Esophagus muscularis mucosa (tissue), 4 donors: Measurements from ENCODE around the gene BAHCC1. TPM values are rescaled to one million over a fixed set of nuclear protein-coding genes. Genes with fewer than 3 reads are reported as not detected.
A peak's percentile ranks its signal among the peaks of the same experiment; 100 is the strongest.

Experiments used
- DNase-seq: peaks from one replicate; pipeline ENCODE4 v3.0.0-alpha.2; 2017; ENCODE audit errors: extremely low spot score
- H3K27ac ChIP-seq, 4 donors: fragments of 200-600 bp; sonication (generic); replicated peaks in 1 of 4; 1 replicate in 3 of 4; 2 replicates in 1 of 4; pipeline ENCODE4 v1.5.1; 2016 to 2019; ENCODE audit warnings: mild to moderate bottlenecking in 1 of 4
- H3K27me3 ChIP-seq, 4 donors: fragments of 200-600 bp; sonication (generic); one replicate each; pipeline versions ENCODE4 v1.5.1 to v1.6.0; 2016 to 2019
- H3K36me3 ChIP-seq, 4 donors: fragments of 200-600 bp; sonication (generic); one replicate each; pipeline ENCODE4 v1.5.1; 2016 to 2019
- H3K4me1 ChIP-seq, 4 donors: fragments of 200-600 bp; sonication (generic); one replicate each; pipeline ENCODE4 v1.5.1; 2016 to 2019
- H3K4me3 ChIP-seq, 4 donors: fragments of 200-600 bp; sonication (generic); 1 replicate in 2 of 4; 2 replicates in 2 of 4; pipeline ENCODE4 v1.5.1; 2016 to 2019; ENCODE audit warnings: mild to moderate bottlenecking in 4 of 4, moderate library complexity in 1 of 4
- H3K9me3 ChIP-seq, 4 donors: fragments of 200-600 bp; sonication (generic); 1 replicate in 3 of 4; 2 replicates in 1 of 4; pipeline ENCODE4 v1.5.1; 2016 to 2019
- CTCF ChIP-seq, 3 experiments: fragments of 200-600 bp in 2 of 3; fragments of 450-650 bp in 1 of 3; sonication (generic) in 2 of 3; IDR thresholded peaks; one replicate each; pipeline ENCODE4 v1.5.1; 2017 to 2019; ENCODE audit warnings: antibody characterized with exemption in 3 of 3, mild to moderate bottlenecking in 2 of 3, moderate library complexity in 1 of 3
- EP300 ChIP-seq: sonication (generic); formaldehyde crosslinking; IDR thresholded peaks from one replicate; pipeline ENCODE4 v1.6.1; 2017; ENCODE audit warnings: antibody characterized with exemption
- POLR2A ChIP-seq: fragments of 450-650 bp; IDR thresholded peaks from one replicate; pipeline ENCODE4 v1.6.1; 2017; ENCODE audit warnings: antibody characterized with exemption, moderate library complexity, mild to moderate bottlenecking, low read depth
- POLR2AphosphoS5 ChIP-seq, 2 donors: sonication (generic); formaldehyde crosslinking; IDR thresholded peaks; one replicate each; pipeline ENCODE4 v1.6.1; 2017; ENCODE audit warnings: antibody characterized with exemption in 2 of 2
- whole genome bisulfite sequencing: methylation state at CpG from one replicate; pipeline ENCODE4 v1.1.5; 2018; 5-methylcytosine and 5-hydroxymethylcytosine counted together
- intact Hi-C: fragments of 100-400 bp; cut with DNase I; formaldehyde crosslinking; loops from one replicate; pipeline ENCODE4 v1.15.1; 2023
- total RNA-seq, 4 donors: library from RNA; depleted of rRNA; stranded (reverse); fragments of >200 nt; gene quantifications; one replicate each; pipeline versions ENCODE4 v1.1.0 to v1.2.1, GENCODE V29; 2016

The BAHCC1 gene
- total RNA-seq, 4 donors from 2014 or later, result 15.9 to 38.1 (median 21.1) TPM

DNA sequence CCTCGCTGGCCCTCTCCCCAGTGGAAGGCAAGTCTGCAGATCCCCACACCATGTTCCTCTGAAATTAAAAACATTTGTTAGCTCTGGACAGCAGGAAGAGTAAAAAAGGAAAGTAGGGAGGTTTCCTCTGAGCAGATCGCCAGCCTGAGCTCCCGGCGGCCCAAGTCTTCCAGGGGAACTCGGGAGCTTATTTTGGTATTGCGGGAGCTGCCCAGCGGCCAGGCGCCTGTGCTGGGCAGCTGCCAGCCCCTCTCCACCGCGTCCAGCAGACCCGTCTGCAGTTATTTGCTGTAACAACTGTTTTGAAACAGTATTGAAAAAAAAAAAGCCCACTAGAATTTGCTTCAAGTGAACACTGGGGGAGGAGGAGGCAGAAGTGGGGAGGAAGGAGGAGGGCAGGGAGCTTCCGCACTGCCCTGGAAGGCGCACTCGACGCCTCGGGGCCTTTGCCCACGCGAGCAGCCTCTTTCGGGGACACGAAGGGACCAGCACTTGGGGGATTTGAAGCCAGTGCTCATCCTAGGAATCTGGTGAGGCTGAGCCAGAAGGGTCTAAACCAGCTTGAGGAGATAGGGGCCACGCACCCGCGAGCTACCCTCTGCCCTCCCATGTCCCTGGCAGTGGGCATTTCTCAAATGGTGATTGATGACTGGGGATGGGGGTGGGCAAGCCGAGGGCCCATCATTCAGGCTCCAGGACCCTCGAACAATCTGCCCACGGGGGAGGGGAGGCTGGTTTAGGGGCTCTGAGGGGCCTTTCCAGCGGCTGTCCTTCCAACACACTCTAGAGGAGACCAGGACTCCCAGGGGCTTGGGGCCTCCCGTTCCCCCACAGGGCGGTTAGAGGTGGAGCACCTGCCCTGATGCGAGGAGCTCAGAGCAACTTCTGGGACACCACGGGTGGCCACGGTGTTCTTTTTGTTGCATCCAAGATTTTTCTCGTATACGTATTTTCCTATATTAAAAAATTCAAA, 3.0 kb upstream of the BAHCC1 start:
- no peaks in the 10 kb centered on the region for H3K36me3 ChIP-seq
- WGBS, result 17% methylated on average over 33 of the region's 34 CpGs
- peaks cover 51 to 70% (median 67%) of the 10 kb centered on the region in 4 donors for H3K4me1 ChIP-seq
- no peaks in the 10 kb centered on the region for H3K9me3 ChIP-seq
- peak overlapping the region; percentile 96 to 100 (median 99) for H3K27ac ChIP-seq
- TF ChIP-seq POLR2A (no peak), POLR2AphosphoS5 (IDR thresholded peaks at IDR 0.05) (peak; percentile 63 to 89), CTCF (IDR thresholded peaks at IDR 0.05) (no peak)
- no peaks in the 10 kb centered on the region for H3K27me3 ChIP-seq
- intact Hi-C loops, result loop anchor here (5.0 kb wide), 1 partner anchor 100 kb away; no protein-coding TSS in a partner anchor
- peak overlapping the region; percentile 79 to 95 (median 90) for H3K4me3 ChIP-seq
- DNase-seq, result no peak

DNA sequence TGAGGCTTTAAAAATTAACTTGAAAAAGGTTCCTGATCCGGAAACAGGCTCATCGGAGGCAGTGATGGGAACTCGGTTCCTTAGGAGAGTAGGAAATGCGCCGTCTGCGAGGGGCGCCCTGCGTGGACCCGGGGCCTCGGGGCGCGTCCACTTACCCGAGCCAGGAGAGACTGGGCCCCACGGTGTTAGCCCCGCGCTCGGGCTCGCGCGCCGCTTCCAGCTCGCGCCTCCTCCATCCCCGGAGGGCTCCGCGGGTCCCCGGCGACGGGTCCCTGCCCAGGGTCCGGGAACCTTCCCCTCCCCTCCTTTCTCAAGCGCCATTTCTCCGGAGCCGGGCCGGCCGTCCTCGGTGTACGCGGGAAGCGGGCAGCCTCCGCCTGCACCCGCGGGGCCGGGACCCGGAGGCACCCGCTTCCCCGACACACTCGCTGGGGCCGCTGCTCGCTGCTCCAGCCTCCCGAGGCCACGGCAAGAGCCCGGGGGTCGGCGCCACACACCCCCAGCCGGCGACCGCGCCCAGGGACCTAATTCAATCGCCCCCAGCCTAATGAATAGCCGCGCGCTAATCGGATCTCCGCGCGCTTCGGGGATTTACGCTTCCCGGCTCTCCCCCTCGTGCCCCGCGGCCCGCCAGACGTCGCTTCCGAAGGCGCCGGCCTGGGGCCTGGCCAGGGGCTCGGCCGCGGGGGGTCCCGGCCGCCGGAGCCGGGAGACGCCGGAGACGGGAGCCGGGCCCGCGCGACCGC, 2.2 kb upstream of the BAHCC1 start:
- no peak for DNase-seq
- Histone ChIP-seq H3K36me3 (no peaks in the 10 kb centered on the region), H3K9me3 (no peaks in the 10 kb centered on the region), H3K4me1 (peaks cover 48 to 70% (median 68%) of the 10 kb centered on the region in 4 donors), H3K4me3 (peak overlapping the region; percentile 79 to 95 (median 90)), H3K27ac (peak overlapping the region; percentile 96 to 100 (median 99)), H3K27me3 (no peaks in the 10 kb centered on the region)
- TF ChIP-seq POLR2AphosphoS5 (IDR thresholded peaks at IDR 0.05) (peak; percentile 5 to 36), CTCF (IDR thresholded peaks at IDR 0.05) (no peak), EP300 (no peak)
- intact Hi-C loops, result loop anchor here (5.0 kb wide), 1 partner anchor 101 kb away; no protein-coding TSS in a partner anchor
- 1% methylated on average over 19 of the region's 93 CpGs for WGBS

DNA sequence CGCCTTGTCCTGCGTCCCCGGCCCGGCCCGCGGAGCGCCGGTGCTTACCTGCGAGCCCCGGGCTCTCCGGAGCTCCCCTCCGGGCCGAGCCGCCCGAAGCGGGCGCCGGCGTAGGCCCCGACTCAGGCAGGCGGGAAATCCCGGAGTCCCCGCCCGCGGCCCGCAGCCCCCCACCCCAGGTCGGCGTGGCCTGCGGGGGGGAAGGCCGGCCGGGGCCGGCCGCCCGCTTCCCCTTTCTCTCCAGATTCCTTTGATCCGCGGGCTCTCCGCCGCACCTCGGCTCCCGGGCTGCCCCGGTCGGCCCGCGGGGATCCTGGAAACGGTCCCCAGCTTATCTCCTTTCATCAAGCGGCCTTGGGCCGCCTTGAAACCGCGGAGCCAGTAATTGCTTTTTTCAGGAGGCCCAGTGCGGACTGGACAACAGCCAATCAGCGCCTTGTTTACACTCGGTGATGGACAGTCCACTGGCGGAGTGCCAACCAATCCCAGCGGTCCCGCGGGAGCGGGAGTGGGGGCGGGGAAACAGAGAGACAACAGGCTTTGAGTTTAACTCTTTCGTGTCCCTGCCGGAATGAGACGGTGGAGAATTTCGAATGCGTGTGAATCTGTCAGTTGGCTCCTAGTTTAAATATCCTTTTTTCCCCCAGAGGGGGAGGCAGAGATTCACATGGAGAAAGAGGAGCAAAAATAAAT, 1.4 kb upstream of the BAHCC1 start:
- WGBS, result 0% methylated on average over 5 of the region's 63 CpGs
- intact Hi-C loops, result loop anchor here (5.0 kb wide), 1 partner anchor 102 kb away; no protein-coding TSS in a partner anchor

More for the DNA sequence above, 1.4 kb upstream of the BAHCC1 start:
- peak; percentile 75 for TF ChIP-seq POLR2A
- TF ChIP-seq EP300, result no peak
- TF ChIP-seq POLR2AphosphoS5 (IDR thresholded peaks at IDR 0.05), result peak; percentile 95 to 100
- TF ChIP-seq CTCF (IDR thresholded peaks at IDR 0.05), result no peak
- Histone ChIP-seq H3K27ac (peak overlapping the region; percentile 96 to 100 (median 99)), H3K4me1 (peaks cover 43 to 70% (median 68%) of the 10 kb centered on the region in 4 donors), H3K9me3 (no peaks in the 10 kb centered on the region), H3K36me3 (no peaks in the 10 kb centered on the region), H3K27me3 (no peaks in the 10 kb centered on the region), H3K4me3 (peak overlapping the region; percentile 79 to 95 (median 90))
- peak; percentile 100 for DNase-seq
